Measurements from ENCODE around the gene LDHB. TPM values are rescaled to one million over a fixed set of nuclear protein-coding genes. Genes with fewer than 3 reads are reported as not detected.
"Not testable (repeated sequence)": the region's sequence is repeated elsewhere in the genome, so short reads cannot be mapped to it uniquely, and the experiment has no call there.

Gene LDHB
- polyA plus RNA-seq, 3 donors = 1,824 to 1,884 (median 1,835) TPM

DNA sequence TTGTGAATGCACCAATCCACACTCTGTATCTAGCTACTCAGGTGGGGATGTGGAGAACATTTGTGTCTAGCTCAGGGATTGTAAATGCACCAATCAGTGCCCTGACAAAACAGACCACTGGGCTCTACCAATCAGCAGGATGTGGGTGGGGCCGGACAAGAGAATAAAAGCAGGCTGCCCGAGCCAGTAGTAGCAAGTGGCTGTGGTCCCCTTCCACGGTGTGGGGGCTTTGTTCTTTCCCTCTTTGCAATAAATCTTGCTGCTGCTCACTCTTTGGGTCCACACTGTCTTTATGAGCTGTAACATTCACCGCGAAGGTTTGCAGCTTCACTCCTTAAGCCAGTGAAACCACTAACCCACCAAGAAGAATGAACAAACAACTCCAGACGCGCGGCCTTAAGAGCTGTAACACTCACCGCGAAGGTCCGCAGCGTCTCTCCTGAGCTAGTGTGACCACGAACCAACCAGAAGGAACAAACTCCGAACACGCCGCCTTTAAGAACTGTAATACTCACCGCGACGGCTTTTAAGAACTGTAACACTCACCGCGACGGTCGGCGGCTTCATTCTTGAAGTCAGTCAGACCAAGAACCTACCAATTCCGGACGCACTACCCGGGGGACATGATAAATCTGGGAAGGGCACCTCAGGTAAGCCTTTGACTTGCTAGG, 4.6 kb upstream of the LDHB start:
- no peak for DNase-seq (ENCODE audit: low read depth in 3 of 3, low spot score in 2 of 3)

GRCh38 chr12:21661396-21662093, 3.9 kb upstream of the LDHB start:
- not testable (repeated sequence) for DNase-seq (ENCODE audit: low read depth in 3 of 3, low spot score in 2 of 3)

DNA sequence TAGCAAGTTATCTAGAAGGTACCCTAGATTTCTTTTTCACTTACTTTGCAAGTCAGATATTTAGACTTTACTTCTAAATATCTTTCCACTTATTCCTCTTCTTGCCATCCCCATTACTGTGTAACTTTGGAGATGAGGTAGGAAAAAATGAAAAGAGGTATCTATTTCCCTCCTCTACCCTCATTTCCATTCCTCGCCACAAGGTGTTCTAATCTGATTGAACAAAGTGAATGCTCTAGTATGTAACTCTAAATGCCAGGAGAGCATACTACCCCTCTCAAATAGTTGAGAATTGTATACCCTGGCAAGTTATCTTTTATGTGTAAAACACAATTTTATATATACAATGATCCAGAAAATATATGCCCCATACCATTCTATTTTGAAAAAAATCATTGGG, 1.7 kb upstream of the LDHB start:
- no peak for DNase-seq (ENCODE audit: low read depth in 3 of 3, low spot score in 2 of 3)

DNA sequence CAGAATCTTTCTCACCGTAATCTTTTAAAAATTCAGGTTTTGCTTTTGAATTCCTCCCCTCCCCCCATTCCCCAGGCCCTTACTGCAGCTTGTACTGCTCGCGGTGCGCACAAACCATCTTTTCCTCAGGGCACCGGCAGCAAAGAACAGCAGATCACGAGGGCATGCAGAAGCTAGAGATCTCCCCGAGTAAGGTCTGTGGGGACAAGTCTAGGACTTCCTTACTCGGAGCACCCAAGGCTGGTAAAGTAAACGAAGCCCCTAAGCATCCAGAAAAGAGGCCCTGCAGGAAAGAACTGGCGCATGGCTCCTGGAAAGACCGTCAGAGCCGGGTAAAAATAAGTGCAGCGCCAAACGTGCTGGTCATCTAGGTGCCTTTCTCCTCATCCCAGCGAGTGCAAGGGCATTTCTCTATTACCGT, 727 bp downstream of the LDHB start:
- DNase-seq (ENCODE audit: low read depth in 3 of 3, low spot score in 2 of 3) = peak in 2 of 3 donors; percentile 39 to 41

- DNase-seq (ENCODE audit: low read depth in 3 of 3, low spot score in 2 of 3) = no peak
Observed at GRCh38 chr12:21655591-21655990, 2.1 kb downstream of the LDHB start.

- DNase-seq (ENCODE audit: low read depth in 3 of 3, low spot score in 2 of 3) = no peak
Observed at GRCh38 chr12:21651821-21652220, 5.8 kb downstream of the LDHB start.

GRCh38 chr12:21650997-21651396, 6.6 kb downstream of the LDHB start:
- no peak for DNase-seq (ENCODE audit: low read depth in 3 of 3, low spot score in 2 of 3)

- no peak for DNase-seq (ENCODE audit: low read depth in 3 of 3, low spot score in 2 of 3)
Observed at GRCh38 chr12:21649034-21649433, 8.6 kb downstream of the LDHB start.

DNA sequence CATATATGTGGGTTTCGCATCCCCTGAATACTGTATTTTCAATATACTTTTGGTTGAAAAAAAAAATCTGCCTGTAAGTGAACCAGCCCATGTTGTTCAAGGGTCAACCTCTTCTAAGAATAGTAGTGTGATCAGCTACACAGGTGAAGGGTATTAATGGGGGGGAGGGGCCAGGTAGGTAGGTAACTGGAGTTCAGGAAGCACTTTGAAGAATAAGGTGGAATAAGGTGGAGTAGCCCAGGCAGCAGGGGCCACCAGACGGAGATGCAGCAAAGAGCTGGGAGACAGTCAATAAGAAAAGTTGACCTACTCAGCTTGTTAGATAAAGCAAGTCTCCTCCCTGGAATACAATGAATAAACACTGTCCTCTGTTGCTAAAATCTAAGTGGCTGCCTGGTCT, 9.3 kb downstream of the LDHB start:
- no peak for DNase-seq (ENCODE audit: low read depth in 3 of 3, low spot score in 2 of 3)

GRCh38 chr12:21647179-21647578, 10.5 kb downstream of the LDHB start:
- DNase-seq (ENCODE audit: low read depth in 3 of 3, low spot score in 2 of 3) = no peak

DNA sequence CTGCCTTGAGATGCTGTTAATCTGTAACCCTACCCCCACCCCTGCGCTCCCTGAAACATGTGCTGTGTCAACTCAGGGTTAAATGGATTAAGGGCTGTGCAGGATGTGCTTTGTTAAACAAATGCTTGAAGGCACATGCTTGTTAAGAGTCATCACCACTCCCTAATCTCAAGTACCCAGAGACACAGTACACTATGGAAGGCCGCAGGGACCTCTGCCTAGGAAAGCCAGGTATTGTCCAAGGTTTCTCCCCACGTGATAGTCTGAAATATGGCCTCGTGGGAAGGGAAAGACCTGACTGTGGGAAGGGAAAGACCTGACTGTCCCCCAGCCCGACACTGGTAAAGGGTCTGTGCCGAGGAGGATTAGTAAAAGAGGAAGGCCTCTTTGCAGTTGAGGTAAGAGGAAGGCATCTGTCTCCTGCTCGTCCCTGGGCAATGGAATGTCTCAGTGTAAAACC, 12.6 kb downstream of the LDHB start:
- not testable (repeated sequence) for DNase-seq (ENCODE audit: low read depth in 3 of 3, low spot score in 2 of 3)

GRCh38 chr12:21644516-21644915, 13.1 kb downstream of the LDHB start:
- no peak for DNase-seq (ENCODE audit: low read depth in 3 of 3, low spot score in 2 of 3)

GRCh38 chr12:21643758-21644157, 13.9 kb downstream of the LDHB start:
- no peak for DNase-seq (ENCODE audit: low read depth in 3 of 3, low spot score in 2 of 3)

DNA sequence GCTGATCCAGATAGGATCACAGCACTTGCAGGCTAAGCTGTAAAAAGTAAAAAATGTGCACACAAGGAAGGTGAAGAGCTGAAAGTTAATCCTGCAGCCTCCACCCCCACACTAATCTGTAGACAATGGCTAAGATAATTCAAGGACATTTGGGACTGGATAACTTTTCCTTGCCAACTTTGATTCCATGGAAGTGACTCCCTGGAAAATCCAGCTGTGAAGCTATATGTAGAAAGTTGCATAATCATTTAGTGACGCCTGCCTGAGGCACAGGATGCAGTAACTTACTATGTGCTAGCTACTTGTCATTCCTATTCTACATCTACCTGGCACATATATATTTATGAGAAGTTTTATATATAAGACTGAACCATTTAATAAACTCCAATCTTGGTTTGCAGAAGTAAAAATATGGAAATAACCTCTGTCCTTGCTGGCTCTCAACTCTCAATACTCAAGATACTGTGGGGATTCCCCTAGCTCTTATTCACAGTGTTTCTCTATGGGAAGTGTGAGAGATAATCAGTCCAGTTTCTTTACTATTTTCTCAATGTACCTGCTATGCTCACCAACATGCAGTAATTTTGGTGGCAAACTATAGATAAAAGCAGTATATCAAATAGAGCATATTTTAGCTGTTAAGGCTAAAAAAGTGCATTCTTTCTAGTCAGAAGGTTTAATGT, 14.8 kb downstream of the LDHB start:
- no peak for DNase-seq (ENCODE audit: low read depth in 3 of 3, low spot score in 2 of 3)

GRCh38 chr12:21638054-21638891, 19.4 kb downstream of the LDHB start:
- no peak for DNase-seq (ENCODE audit: low read depth in 3 of 3, low spot score in 2 of 3)

- no peak for DNase-seq (ENCODE audit: low read depth in 3 of 3, low spot score in 2 of 3)
Observed at GRCh38 chr12:21634245-21634644, 23.4 kb downstream of the LDHB start.

GRCh38 chr12:21631367-21631766, 26.3 kb downstream of the LDHB start:
- no peak for DNase-seq (ENCODE audit: low read depth in 3 of 3, low spot score in 2 of 3)

DNA sequence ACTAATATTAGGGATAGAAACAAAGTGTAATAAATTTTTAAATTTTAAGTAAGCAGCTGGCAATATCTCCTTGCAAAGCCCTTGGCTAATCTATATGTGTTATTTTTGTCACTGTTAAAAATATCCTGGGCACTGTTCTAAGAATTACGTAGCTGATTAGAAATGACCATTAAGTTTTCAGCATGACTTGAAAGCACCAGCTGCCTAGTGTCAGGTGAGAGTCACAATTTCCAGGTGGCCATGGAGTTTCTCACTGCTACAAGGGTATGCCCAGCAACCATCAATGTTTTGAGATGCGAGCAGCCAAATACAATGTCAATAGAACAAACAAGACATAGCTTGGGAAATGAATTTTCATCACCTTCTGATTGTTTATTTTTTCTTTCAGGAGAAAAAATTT, 29.7 kb downstream of the LDHB start:
- DNase-seq (ENCODE audit: low read depth in 3 of 3, low spot score in 2 of 3) = no peak

DNA sequence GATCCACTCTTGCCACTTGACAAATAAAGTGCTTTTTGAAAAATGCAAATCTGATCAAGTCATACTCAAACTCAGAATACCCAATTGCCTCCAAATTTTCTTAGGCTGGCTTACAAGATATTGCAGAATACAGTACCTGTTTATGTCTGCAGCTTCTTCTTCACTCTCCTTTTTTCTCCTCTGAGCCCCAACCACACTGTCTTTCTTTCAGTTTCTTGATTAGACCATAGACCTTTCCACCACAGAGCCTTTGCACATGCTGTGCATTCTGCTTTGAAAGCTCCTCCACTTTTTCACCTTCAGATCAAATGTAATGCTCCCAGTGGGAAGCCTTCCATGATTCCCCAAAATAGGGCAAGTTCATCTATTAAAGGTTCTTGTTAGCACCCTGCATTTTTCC, 39.1 kb downstream of the LDHB start:
- DNase-seq (ENCODE audit: low read depth in 3 of 3, low spot score in 2 of 3) = no peak

DNA sequence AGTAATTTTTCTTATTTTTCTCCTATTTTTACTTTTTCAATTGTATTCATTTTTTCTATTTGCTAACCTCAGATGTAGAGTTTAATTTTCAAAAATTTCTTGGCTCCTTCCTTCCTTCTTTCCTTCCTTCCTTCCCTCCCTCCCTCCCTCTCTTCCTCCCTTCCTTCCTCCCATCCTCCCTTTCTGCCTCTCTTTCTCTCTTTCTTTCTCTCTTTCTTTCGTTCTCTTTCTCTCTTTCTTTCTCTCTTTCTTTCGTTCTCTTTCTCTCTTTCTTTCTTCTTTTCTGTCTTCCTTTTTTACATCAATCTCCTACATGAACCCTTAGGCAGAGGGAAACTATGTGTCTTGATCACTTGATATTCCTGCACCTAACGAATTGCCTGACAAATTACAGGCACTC, 40.6 kb downstream of the LDHB start:
- no peak for DNase-seq (ENCODE audit: low read depth in 3 of 3, low spot score in 2 of 3)

GRCh38 chr12:21615431-21615830, 42.2 kb downstream of the LDHB start:
- no peak for DNase-seq (ENCODE audit: low read depth in 3 of 3, low spot score in 2 of 3)
